Activated CD8-positive, alpha-beta T cell treated with anti-CD3 and anti-CD28 coated beads for 36 hours (primary cell): ENCODE measurements around the gene EIF4G1. TPM values are rescaled to one million over a fixed set of nuclear protein-coding genes. Genes with fewer than 3 reads are reported as not detected.

Experiments used
- ATAC-seq: fragments of 200-7000 bp; cut with Tn5 transposase; one replicate; pipeline ENCODE4 v1.10.0; 2021; ENCODE audit warnings: mild to moderate bottlenecking, moderate library complexity
- CTCF ChIA-PET: fragments of 350-600 bp; sonication (Branson Sonifier 250); formaldehyde crosslinking; loops from one replicate; lab custom pipeline; 2021; ENCODE audit warnings: antibody characterized with exemption; lab: Charles Lee
- POLR2A ChIA-PET: fragments of 350-600 bp; sonication (Branson Sonifier 250); formaldehyde crosslinking; loops from one replicate; lab custom pipeline; 2021; ENCODE audit warnings: antibody characterized with exemption; lab: Charles Lee
- DNase-seq: peaks from one replicate; pipeline ENCODE4 v3.0.0-alpha.2; 2020
- H3K27ac Mint-ChIP-seq: one replicate; pipeline ENCODE4 v1.8.0; 2021; ENCODE audit warnings: mild to moderate bottlenecking, mixed read lengths
- H3K27me3 Mint-ChIP-seq: one replicate; pipeline ENCODE4 v1.8.0; 2021; ENCODE audit warnings: mixed read lengths
- H3K36me3 Mint-ChIP-seq: one replicate; pipeline ENCODE4 v1.8.0; 2021; ENCODE audit warnings: low read depth, mixed read lengths
- H3K4me1 Mint-ChIP-seq: one replicate; pipeline ENCODE4 v1.8.0; 2021; ENCODE audit warnings: low read depth, mixed read lengths
- H3K4me3 Mint-ChIP-seq: one replicate; pipeline ENCODE4 v1.8.0; 2021; ENCODE audit warnings: mild to moderate bottlenecking, moderate library complexity, mixed read lengths
- H3K9me3 Mint-ChIP-seq: one replicate; pipeline ENCODE4 v1.8.0; 2021; ENCODE audit warnings: mixed read lengths
- intact Hi-C: fragments of 100-400 bp; cut with micrococcal nuclease; formaldehyde crosslinking; loops from one replicate; pipeline ENCODE4 v1.10.0; 2022
- total RNA-seq, 2 experiments: library from RNA; stranded (reverse); gene quantifications; one replicate each; pipeline ENCODE4 v1.2.3, GENCODE V29; 2021
- TF ChIP-seq, protein P1 (sequence below): fragments of 200-600 bp; IDR thresholded peaks from one replicate; pipeline ENCODE4 v1.8.0; 2022; ENCODE audit warnings: antibody characterized with exemption, mild to moderate bottlenecking

Gene EIF4G1
- total RNA-seq, 2 experiments from 2014 or later: 429 to 437 TPM

DNA sequence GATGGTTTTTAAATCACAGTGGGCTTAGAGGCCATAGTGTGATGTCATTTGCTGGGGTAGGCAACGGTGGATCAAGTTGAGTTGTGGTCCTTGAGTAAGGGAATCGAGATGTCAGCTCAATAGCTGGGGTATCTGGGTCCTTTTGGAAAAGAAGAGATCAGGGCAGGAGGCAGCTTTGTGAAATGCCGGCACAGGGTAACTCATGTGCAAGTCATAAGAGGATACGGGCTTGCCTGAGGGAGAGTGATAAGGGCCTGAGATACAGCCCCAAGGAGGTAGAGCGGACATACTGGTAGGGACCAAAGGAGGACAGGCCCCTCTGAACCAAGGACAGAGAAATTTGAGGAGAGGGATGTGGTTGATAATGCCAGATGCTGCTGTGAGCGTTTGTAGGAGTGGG, 18.8 kb downstream of the EIF4G1 start:
- ChIA-PET POLR2A (interaction anchor here (1.0 to 1.6 kb wide), 5 partner anchors 9 to 201 kb away, joined by 3 to 12 read pairs (median 4); no protein-coding TSS in a partner anchor), CTCF (no interaction called here)
- no peak for DNase-seq
- H3K27ac Mint-ChIP-seq: peak overlapping the region; percentile 89
- TF ChIP-seq, protein P1, sequence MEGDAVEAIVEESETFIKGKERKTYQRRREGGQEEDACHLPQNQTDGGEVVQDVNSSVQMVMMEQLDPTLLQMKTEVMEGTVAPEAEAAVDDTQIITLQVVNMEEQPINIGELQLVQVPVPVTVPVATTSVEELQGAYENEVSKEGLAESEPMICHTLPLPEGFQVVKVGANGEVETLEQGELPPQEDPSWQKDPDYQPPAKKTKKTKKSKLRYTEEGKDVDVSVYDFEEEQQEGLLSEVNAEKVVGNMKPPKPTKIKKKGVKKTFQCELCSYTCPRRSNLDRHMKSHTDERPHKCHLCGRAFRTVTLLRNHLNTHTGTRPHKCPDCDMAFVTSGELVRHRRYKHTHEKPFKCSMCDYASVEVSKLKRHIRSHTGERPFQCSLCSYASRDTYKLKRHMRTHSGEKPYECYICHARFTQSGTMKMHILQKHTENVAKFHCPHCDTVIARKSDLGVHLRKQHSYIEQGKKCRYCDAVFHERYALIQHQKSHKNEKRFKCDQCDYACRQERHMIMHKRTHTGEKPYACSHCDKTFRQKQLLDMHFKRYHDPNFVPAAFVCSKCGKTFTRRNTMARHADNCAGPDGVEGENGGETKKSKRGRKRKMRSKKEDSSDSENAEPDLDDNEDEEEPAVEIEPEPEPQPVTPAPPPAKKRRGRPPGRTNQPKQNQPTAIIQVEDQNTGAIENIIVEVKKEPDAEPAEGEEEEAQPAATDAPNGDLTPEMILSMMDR: no peak
- H3K4me1 Mint-ChIP-seq: peaks cover 73% of the 10 kb centered on the region
- ATAC-seq: no peak
- H3K4me3 Mint-ChIP-seq: no peak overlapping the region
- intact Hi-C loops: no loop called here
- H3K27me3 Mint-ChIP-seq: no peaks in the 10 kb centered on the region
- H3K36me3 Mint-ChIP-seq: peaks cover 63% of the 10 kb centered on the region
- no peaks in the 10 kb centered on the region for H3K9me3 Mint-ChIP-seq

DNA sequence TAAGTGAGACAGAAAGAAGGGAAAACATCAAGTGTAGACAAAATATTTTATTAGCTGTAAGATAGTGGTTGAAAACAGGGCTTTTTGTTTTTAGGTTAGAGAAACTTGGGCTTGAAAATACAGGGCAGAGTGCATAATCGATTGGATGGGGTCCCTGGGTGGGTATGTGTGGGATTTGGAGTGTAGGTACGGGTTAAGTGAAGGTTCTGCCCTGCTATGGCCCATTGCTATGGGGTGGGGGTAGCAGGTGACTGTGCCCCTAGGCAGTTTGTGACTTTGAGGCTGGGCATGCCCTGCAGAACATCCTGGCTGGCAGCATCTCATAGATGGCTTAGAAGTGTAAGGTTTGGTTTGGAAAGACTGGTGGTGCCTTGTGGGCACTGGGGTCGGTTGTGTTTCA, 19.3 kb downstream of the EIF4G1 start:
- no peak overlapping the region for H3K4me3 Mint-ChIP-seq
- peaks cover 58% of the 10 kb centered on the region for H3K36me3 Mint-ChIP-seq
- peaks cover 75% of the 10 kb centered on the region for H3K4me1 Mint-ChIP-seq
- TF ChIP-seq, protein P1: no peak
- H3K9me3 Mint-ChIP-seq: no peaks in the 10 kb centered on the region
- intact Hi-C loops: loop anchor here (2.0 kb wide), 1 partner anchor 17 kb away; no protein-coding TSS in a partner anchor
- DNase-seq: no peak
- H3K27ac Mint-ChIP-seq: peak overlapping the region; percentile 89
- CTCF ChIA-PET: no interaction called here
- H3K27me3 Mint-ChIP-seq: no peaks in the 10 kb centered on the region
- ATAC-seq: no peak
- POLR2A ChIA-PET: interaction anchor here (1.0 to 1.6 kb wide), 5 partner anchors 10 to 200 kb away, joined by 3 to 12 read pairs (median 4); no protein-coding TSS in a partner anchor

DNA sequence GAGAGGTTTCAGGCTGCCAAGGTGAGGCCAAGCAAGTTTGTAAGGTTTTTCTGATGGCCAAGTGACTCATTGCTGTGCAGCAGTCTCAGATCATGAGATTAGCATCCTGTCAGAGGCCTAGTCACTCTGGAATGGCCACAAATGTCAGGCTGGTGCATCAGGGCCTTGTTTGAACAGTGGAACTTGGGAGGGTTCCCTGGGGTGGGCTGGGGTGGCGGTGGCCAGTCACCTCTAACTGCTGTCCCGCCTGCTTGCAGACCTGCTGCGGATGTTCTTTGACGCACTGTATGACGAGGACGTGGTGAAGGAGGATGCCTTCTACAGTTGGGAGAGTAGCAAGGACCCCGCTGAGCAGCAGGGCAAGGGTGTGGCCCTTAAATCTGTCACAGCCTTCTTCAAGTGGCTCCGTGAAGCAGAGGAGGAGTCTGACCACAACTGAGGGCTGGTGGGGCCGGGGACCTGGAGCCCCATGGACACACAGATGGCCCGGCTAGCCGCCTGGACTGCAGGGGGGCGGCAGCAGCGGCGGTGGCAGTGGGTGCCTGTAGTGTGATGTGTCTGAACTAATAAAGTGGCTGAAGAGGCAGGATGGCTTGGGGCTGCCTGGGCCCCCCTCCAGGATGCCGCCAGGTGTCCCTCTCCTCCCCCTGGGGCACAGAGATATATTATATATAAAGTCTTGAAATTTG, 20.2 kb downstream of the EIF4G1 start:
- intact Hi-C loops: loop anchor here (2.0 kb wide), 1 partner anchor 18 kb away; no protein-coding TSS in a partner anchor
- CTCF ChIA-PET: interaction anchor here (1.3 kb wide), 1 partner anchor 207 kb away, joined by 3 read pairs; no protein-coding TSS in a partner anchor
- H3K36me3 Mint-ChIP-seq: peaks cover 51% of the 10 kb centered on the region

DNA sequence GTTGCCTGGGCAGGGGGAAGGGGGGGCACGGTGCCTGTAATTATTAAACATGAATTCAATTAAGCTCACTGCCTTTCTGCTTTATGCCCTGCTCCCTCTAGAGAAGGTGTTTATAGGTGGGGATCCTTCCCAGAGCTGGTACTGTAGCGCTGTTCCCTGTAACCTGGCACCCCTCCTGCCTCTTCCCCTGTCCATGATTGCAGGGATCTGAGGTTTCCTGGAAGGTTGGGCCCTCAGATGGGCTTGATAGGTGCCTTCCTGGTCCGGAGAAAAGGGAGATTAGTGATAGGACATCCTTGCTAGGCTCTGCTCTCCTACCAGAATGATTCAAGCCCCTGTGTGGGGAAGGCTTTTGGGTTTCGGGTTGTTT, 20.9 kb downstream of the EIF4G1 start:
- H3K9me3 Mint-ChIP-seq: no peaks in the 10 kb centered on the region
- peaks cover 66% of the 10 kb centered on the region for H3K4me1 Mint-ChIP-seq
- H3K27me3 Mint-ChIP-seq: no peaks in the 10 kb centered on the region
- peak overlapping the region; percentile 89 for H3K27ac Mint-ChIP-seq
- ATAC-seq (no peak), DNase-seq (no peak)
- H3K4me3 Mint-ChIP-seq: peak overlapping the region; percentile 82
- ChIA-PET CTCF (interaction anchor here (1.3 kb wide), 1 partner anchor 206 kb away, joined by 3 read pairs; no protein-coding TSS in a partner anchor), POLR2A (interaction anchor here (0.8 to 1.4 kb wide), 11 partner anchors 9 to 32 kb away, joined by 3 to 8 read pairs (median 4); partner anchors contain the start of genes CLCN2 and POLR2H)
- peaks cover 45% of the 10 kb centered on the region for H3K36me3 Mint-ChIP-seq
- TF ChIP-seq, protein P1: no peak
- intact Hi-C loops: loop anchor here (2.0 kb wide), 1 partner anchor 18 kb away; no protein-coding TSS in a partner anchor

More for the DNA sequence above, 20.2 kb downstream of the EIF4G1 start:
- Mint-ChIP-seq H3K4me1 (peaks cover 70% of the 10 kb centered on the region), H3K27ac (peak overlapping the region; percentile 89), H3K4me3 (peak overlapping the region; percentile 22), H3K27me3 (no peaks in the 10 kb centered on the region), H3K9me3 (no peaks in the 10 kb centered on the region)
- POLR2A ChIA-PET: interaction anchor here (0.8 to 1.3 kb wide), 7 partner anchors 8 to 28 kb away, joined by 3 to 8 read pairs (median 5); partner anchors contain the start of genes CLCN2 and POLR2H
- ATAC-seq (peak; percentile 75), DNase-seq (peak; percentile 78)
- TF ChIP-seq, protein P1: no peak
